ENCODE results near the gene BIN2. TPM values are rescaled to one million over a fixed set of nuclear protein-coding genes. Genes with fewer than 3 reads are reported as not detected.

BIN2 gene
- total RNA-seq, 1 experiment from 2014 or later = 0.39 TPM

GRCh38 chr12:51322452-51322851 lies 1.5 kb downstream of the BIN2 start:
- ChIA-PET CTCF (no interaction called here), POLR2A (no interaction called here)
- ATAC-seq = no peak
- Histone ChIP-seq H3K27ac (ENCODE audit: low read length) (no peak overlapping the region), H3K9me3 (ENCODE audit: control insufficient read depth, insufficient read depth, low read depth, low read length) (no peaks in the 10 kb centered on the region), H3K4me3 (ENCODE audit: low read depth in 2 of 2, low read length in 2 of 2) (no peak overlapping the region), H3K4me1 (ENCODE audit: control insufficient read depth, insufficient read depth, low read length) (no peaks in the 10 kb centered on the region), H3K27me3 (ENCODE audit: control insufficient read depth, insufficient read depth, low read length) (no peaks in the 10 kb centered on the region), H3K36me3 (ENCODE audit: control insufficient read depth, insufficient read depth, low read length) (no peaks in the 10 kb centered on the region)
- DNase-seq (ENCODE audit: low read depth, low spot score) = no peak
- BruUV-seq (replicated peaks) = no TSS peak
- intact Hi-C loops (cut with micrococcal nuclease; ENCODE audit: unreplicated experiment) = no loop called here
- in situ Hi-C loops (cut with HindIII; ENCODE audit: low pct_unique_long_range_greater_than_20kb, low sequenced_read_pairs) = no loop called here
- TF ChIP-seq POLR2AphosphoS5 (IDR thresholded peaks at IDR 0.05; ENCODE audit: low read depth, low read length) = no peak
- no peak for TF ChIP-seq TCF7L2 (IDR thresholded peaks at IDR 0.05; ENCODE audit: low read depth, low read length)
- no peak for TF ChIP-seq CTCF (IDR thresholded peaks at IDR 0.05)
- no peak for TF ChIP-seq REST (IDR thresholded peaks at IDR 0.05; ENCODE audit: insufficient read depth in 1 of 2, low read depth in 2 of 2, low read length in 1 of 2)
- no peak for TF ChIP-seq SIN3A (IDR thresholded peaks at IDR 0.05; ENCODE audit: borderline replicate concordance, insufficient read depth, low read depth, low read length)

- ATAC-seq (no peak), DNase-seq (ENCODE audit: low read depth, low spot score) (no peak)
- in situ Hi-C loops (cut with HindIII; ENCODE audit: low pct_unique_long_range_greater_than_20kb, low sequenced_read_pairs) = no loop called here
- BruUV-seq (replicated peaks) = no TSS peak
- ChIA-PET CTCF (no interaction called here), POLR2A (no interaction called here)
- H3K27me3 ChIP-seq (ENCODE audit: control insufficient read depth, insufficient read depth, low read length) = no peaks in the 10 kb centered on the region
- no peak overlapping the region for H3K27ac ChIP-seq (ENCODE audit: low read length)
- H3K4me1 ChIP-seq (ENCODE audit: control insufficient read depth, insufficient read depth, low read length) = no peaks in the 10 kb centered on the region
- no peak overlapping the region for H3K4me3 ChIP-seq (ENCODE audit: low read depth in 2 of 2, low read length in 2 of 2)
- TF ChIP-seq POLR2AphosphoS5 (IDR thresholded peaks at IDR 0.05; ENCODE audit: low read depth, low read length) = no peak
- no peak for TF ChIP-seq CTCF (IDR thresholded peaks at IDR 0.05)
- TF ChIP-seq TCF7L2 (IDR thresholded peaks at IDR 0.05; ENCODE audit: low read depth, low read length) = no peak
- no peak for TF ChIP-seq REST (IDR thresholded peaks at IDR 0.05; ENCODE audit: insufficient read depth in 1 of 2, low read depth in 2 of 2, low read length in 1 of 2)
- no peaks in the 10 kb centered on the region for H3K36me3 ChIP-seq (ENCODE audit: control insufficient read depth, insufficient read depth, low read length)
- intact Hi-C loops (cut with micrococcal nuclease; ENCODE audit: unreplicated experiment) = no loop called here
- H3K9me3 ChIP-seq (ENCODE audit: control insufficient read depth, insufficient read depth, low read depth, low read length) = no peaks in the 10 kb centered on the region
Measured at GRCh38 chr12:51321882-51322281, 2.1 kb downstream of the BIN2 start.

All from Panc1 (cell line).